Astrocyte (in vitro differentiated cells and primary cell): ENCODE results near the gene COL5A1. TPM values are rescaled to one million over a fixed set of nuclear protein-coding genes. Genes with fewer than 3 reads are reported as not detected.
A peak's percentile ranks its signal among the peaks of the same experiment; 100 is the strongest.

Experiments
- DNase-seq: peaks from one replicate; pipeline ENCODE4 v3.0.0-alpha.2; 2010; ENCODE audit warnings: low read depth
- FAIRE-seq: peaks from 2 replicates; lab custom pipeline; 2011; peaks lifted over from hg19 to GRCh38; lab: Jason Lieb, UNC
- H2AFZ ChIP-seq: 2 replicates; pipeline ENCODE4 v1.6.0; 2012; ENCODE audit warnings: low read depth, low read length, inconsistent platforms
- H3K27ac ChIP-seq: 2 replicates; pipeline ENCODE4 v1.5.1; 2011; ENCODE audit warnings: low read depth, low read length, inconsistent platforms
- H3K27me3 ChIP-seq: 2 replicates; pipeline ENCODE4 v1.6.0; 2011; ENCODE audit warnings: low read length, inconsistent platforms; ENCODE audit not compliant: insufficient read depth
- H3K36me3 ChIP-seq: 2 replicates; pipeline ENCODE4 v1.5.1; 2011; ENCODE audit warnings: low read length, inconsistent platforms; ENCODE audit not compliant: insufficient read depth
- H3K4me1 ChIP-seq: 2 replicates; pipeline ENCODE4 v1.5.1; 2011; ENCODE audit warnings: low read length, inconsistent platforms; ENCODE audit not compliant: insufficient read depth
- H3K4me2 ChIP-seq: 2 replicates; pipeline ENCODE4 v1.6.0; 2012; ENCODE audit warnings: low read length, inconsistent platforms
- H3K4me3 ChIP-seq: 2 replicates; pipeline ENCODE4 v1.5.1; 2011; ENCODE audit warnings: low read depth, mild to moderate bottlenecking, low read length, inconsistent platforms; ENCODE audit not compliant: insufficient read depth
- H3K79me2 ChIP-seq: 2 replicates; pipeline ENCODE4 v1.6.0; 2012; ENCODE audit warnings: mild to moderate bottlenecking, low read length, inconsistent platforms; ENCODE audit not compliant: insufficient read depth
- H3K9ac ChIP-seq: 2 replicates; pipeline ENCODE4 v1.6.0; 2012; ENCODE audit warnings: mild to moderate bottlenecking, low read length, inconsistent platforms
- H3K9me3 ChIP-seq: 2 replicates; pipeline ENCODE4 v1.5.1; 2012; ENCODE audit warnings: low read depth, mild to moderate bottlenecking, low read length, inconsistent platforms; ENCODE audit not compliant: insufficient read depth
- H4K20me1 ChIP-seq: 2 replicates; pipeline ENCODE4 v1.6.0; 2012; ENCODE audit warnings: low read length, inconsistent platforms; ENCODE audit not compliant: insufficient read depth
- H3K27ac Mint-ChIP-seq: one replicate; pipeline ENCODE4 v1.8.0; 2021; ENCODE audit warnings: mild to moderate bottlenecking, mixed read lengths; ENCODE audit not compliant: unreplicated experiment
- H3K27me3 Mint-ChIP-seq: one replicate; pipeline ENCODE4 v1.8.0; 2021; ENCODE audit warnings: low read depth, mixed read lengths; ENCODE audit not compliant: unreplicated experiment
- H3K36me3 Mint-ChIP-seq: one replicate; pipeline ENCODE4 v1.8.0; 2021; ENCODE audit warnings: low read depth, mixed read lengths; ENCODE audit not compliant: unreplicated experiment
- H3K4me1 Mint-ChIP-seq: one replicate; pipeline ENCODE4 v1.8.0; 2021; ENCODE audit warnings: low read depth, mixed read lengths; ENCODE audit not compliant: unreplicated experiment
- H3K4me3 Mint-ChIP-seq: one replicate; pipeline ENCODE4 v1.8.0; 2021; ENCODE audit warnings: mild to moderate bottlenecking, moderate library complexity, mixed read lengths; ENCODE audit not compliant: unreplicated experiment
- H3K9me3 Mint-ChIP-seq: one replicate; pipeline ENCODE4 v1.8.0; 2021; ENCODE audit warnings: mild to moderate bottlenecking, mixed read lengths; ENCODE audit not compliant: unreplicated experiment
- CTCF ChIP-seq: IDR thresholded peaks from 2 replicates; pipeline ENCODE4 v1.5.1; 2011; ENCODE audit warnings: low read depth, mild to moderate bottlenecking, inconsistent platforms, low read length, moderate library complexity; ENCODE audit not compliant: insufficient read depth
- EZH2 ChIP-seq: IDR thresholded peaks from 2 replicates; pipeline ENCODE4 v1.6.1; 2012; ENCODE audit warnings: mild to moderate bottlenecking, low read length, inconsistent platforms; ENCODE audit not compliant: insufficient read depth
- total RNA-seq: library from RNA; stranded (reverse); gene quantifications from 2 replicates; pipeline ENCODE4 v1.2.1, GENCODE V29; 2021

The COL5A1 gene
- total RNA-seq, 1 donor from 2014 or later: 1,055 TPM

- Histone ChIP-seq H3K9ac (no peak overlapping the region), H3K27me3 (no peaks in the 10 kb centered on the region), H3K79me2 (peaks cover 21% of the 10 kb centered on the region), H3K27ac (no peak overlapping the region), H3K9me3 (no peaks in the 10 kb centered on the region), H4K20me1 (peaks cover 98% of the 10 kb centered on the region), H3K36me3 (peaks cover 57% of the 10 kb centered on the region), H2AFZ (no peak overlapping the region), H3K4me3 (no peak overlapping the region), H3K4me2 (no peak overlapping the region), H3K4me1 (peaks cover 13% of the 10 kb centered on the region)
- no peak overlapping the region for H3K4me3 Mint-ChIP-seq
- FAIRE-seq (no peak), DNase-seq (no peak)
- peak overlapping the region; percentile 34 for H3K27ac Mint-ChIP-seq
- H3K9me3 Mint-ChIP-seq: no peaks in the 10 kb centered on the region
- H3K27me3 Mint-ChIP-seq: no peaks in the 10 kb centered on the region
- TF ChIP-seq CTCF (no peak), EZH2 (no peak)
- peaks cover 9% of the 10 kb centered on the region for H3K4me1 Mint-ChIP-seq
- peaks cover 38% of the 10 kb centered on the region for H3K36me3 Mint-ChIP-seq
Observed at GRCh38 chr9:134841180-134841904, 199.7 kb downstream of the COL5A1 start.

- peaks cover 9% of the 10 kb centered on the region for H3K4me1 Mint-ChIP-seq
- Histone ChIP-seq H3K4me2 (no peak overlapping the region), H3K79me2 (peaks cover 18% of the 10 kb centered on the region), H3K36me3 (peaks cover 50% of the 10 kb centered on the region), H4K20me1 (peaks cover 96% of the 10 kb centered on the region), H3K27me3 (no peaks in the 10 kb centered on the region), H3K9ac (no peak overlapping the region), H3K4me3 (no peak overlapping the region), H3K9me3 (peaks cover under 1% of the 10 kb centered on the region), H3K27ac (no peak overlapping the region), H2AFZ (no peak overlapping the region), H3K4me1 (peaks cover 5% of the 10 kb centered on the region)
- H3K27me3 Mint-ChIP-seq: no peaks in the 10 kb centered on the region
- H3K4me3 Mint-ChIP-seq: no peak overlapping the region
- H3K36me3 Mint-ChIP-seq: peaks cover 34% of the 10 kb centered on the region
- no peak for DNase-seq
- H3K9me3 Mint-ChIP-seq: no peaks in the 10 kb centered on the region
- H3K27ac Mint-ChIP-seq: peak overlapping the region; percentile 80
- TF ChIP-seq EZH2: no peak
- no peak for TF ChIP-seq CTCF
- no peak for FAIRE-seq
Observed at GRCh38 chr9:134842321-134842720, 200.7 kb downstream of the COL5A1 start.

GRCh38 chr9:134843740-134844139, 202.1 kb downstream of the COL5A1 start:
- H3K36me3 ChIP-seq: peaks cover 41% of the 10 kb centered on the region
- no peak overlapping the region for H3K4me2 ChIP-seq
- Mint-ChIP-seq H3K4me1 (peaks cover 6% of the 10 kb centered on the region), H3K9me3 (no peaks in the 10 kb centered on the region), H3K27me3 (no peaks in the 10 kb centered on the region), H3K27ac (peak overlapping the region; percentile 80), H3K4me3 (no peak overlapping the region), H3K36me3 (peaks cover 27% of the 10 kb centered on the region)
- FAIRE-seq (no peak), DNase-seq (no peak)
- peaks cover 11% of the 10 kb centered on the region for H3K9me3 ChIP-seq
- no peak overlapping the region for H3K4me3 ChIP-seq
- H2AFZ ChIP-seq: no peak overlapping the region
- no peaks in the 10 kb centered on the region for H3K4me1 ChIP-seq
- H3K27ac ChIP-seq: no peak overlapping the region
- peaks cover 12% of the 10 kb centered on the region for H3K79me2 ChIP-seq
- no peak overlapping the region for H3K9ac ChIP-seq
- H3K27me3 ChIP-seq: no peaks in the 10 kb centered on the region
- TF ChIP-seq EZH2: no peak
- TF ChIP-seq CTCF: no peak
- H4K20me1 ChIP-seq: peaks cover 92% of the 10 kb centered on the region
